Endothelial cell of coronary artery (primary cell): ENCODE data around the gene RAB11FIP3. TPM values are rescaled to one million over a fixed set of nuclear protein-coding genes. Genes with fewer than 3 reads are reported as not detected.

Source experiments
- total RNA-seq: library from RNA; depleted of rRNA; stranded (reverse); fragments of >200 nt; gene quantifications from 2 replicates; pipeline ENCODE4 v1.2.3, GENCODE V29; 2014

Gene RAB11FIP3
- total RNA-seq, result 24.6 and 32.8 TPM in 2 replicates

GRCh38 chr16:425082-425718, at the start of gene RAB11FIP3:
Gene RAB11FIP3, plus strand, starts transcription at chr16:425649. Its CDS starts 358 bp downstream, at chr16:426007.

DNA sequence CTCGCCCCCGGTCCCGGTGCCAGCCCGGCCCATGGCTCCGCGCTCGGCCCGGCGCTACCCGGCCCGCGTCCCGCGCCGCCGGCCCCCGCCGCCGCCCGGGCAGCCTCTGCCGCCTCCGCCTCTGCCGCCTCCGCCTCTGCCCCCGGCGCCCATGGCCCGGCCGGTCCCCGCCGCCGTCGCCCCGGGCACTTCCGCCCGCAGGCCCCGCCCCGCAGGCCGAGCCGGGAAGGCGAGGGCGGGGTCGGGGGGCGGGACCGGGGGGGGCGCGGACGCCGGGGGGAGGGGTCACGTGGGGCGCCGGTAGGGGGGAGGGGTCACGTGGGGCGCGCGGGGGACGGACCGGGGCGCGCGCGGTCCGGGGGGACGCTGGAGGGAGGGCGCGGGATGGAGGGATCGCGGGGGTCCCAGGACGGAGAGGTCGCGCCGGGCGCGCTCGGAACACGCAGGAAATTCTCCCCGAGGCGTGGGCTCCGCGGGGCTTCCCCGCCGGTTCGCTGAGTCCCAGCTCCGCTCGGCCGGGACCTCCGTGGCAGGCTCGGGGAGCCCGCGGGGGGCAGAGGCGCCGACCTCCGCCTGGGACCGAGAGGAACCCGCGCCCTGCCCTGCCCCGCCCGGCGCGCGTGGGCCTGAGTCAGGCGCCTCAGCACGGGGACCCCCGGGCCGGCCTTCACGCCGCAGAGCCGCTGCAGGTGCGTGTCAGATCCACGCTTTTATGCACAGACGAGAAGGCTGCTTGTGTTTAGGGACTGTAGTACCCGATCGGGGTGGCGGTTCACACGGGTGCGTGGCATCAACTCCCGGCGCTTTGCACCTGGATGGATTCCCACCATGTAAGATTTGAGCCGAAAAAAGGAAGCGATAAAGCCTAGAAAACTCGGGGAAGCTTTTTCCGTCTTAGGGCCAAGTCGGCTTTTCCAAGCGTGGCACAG, 43.4 kb upstream of the RAB11FIP3 start, which contains the start of gene PGAP6:
PGAP6 (minus strand) TSS at position 190 of the 929 bp plus-strand sequence; CDS start at position 33, 157 bp downstream.

DNA sequence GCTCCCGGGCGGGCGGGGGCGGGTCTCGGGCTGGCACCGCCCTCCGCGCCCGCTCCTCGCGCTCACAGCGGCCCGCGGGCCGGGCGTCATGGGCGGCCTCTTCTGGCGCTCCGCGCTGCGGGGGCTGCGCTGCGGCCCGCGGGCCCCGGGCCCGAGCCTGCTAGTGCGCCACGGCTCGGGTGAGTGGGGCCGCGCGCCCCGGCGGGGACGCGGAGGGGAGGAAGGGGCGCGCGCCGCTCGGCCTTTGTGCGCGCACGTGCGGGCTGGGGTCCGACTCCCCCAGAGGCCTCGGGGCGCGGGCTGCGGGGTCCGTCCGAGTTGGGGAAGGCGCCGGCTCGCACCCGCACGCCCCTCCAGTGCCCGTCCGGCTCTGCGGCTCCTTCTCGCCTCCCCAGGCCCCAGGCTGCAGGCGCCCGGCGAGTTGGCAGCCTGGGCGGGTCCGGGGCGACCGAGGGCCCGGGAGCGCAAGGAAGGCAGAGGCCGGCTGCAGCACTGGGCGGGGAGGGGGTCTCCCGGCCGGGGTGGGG, 28.3 kb upstream of the RAB11FIP3 start, which contains the start of gene NME4:
NME4 (plus strand) TSS at position 65 of the 527 bp plus-strand sequence; CDS start at position 89, 24 bp downstream.

DNA sequence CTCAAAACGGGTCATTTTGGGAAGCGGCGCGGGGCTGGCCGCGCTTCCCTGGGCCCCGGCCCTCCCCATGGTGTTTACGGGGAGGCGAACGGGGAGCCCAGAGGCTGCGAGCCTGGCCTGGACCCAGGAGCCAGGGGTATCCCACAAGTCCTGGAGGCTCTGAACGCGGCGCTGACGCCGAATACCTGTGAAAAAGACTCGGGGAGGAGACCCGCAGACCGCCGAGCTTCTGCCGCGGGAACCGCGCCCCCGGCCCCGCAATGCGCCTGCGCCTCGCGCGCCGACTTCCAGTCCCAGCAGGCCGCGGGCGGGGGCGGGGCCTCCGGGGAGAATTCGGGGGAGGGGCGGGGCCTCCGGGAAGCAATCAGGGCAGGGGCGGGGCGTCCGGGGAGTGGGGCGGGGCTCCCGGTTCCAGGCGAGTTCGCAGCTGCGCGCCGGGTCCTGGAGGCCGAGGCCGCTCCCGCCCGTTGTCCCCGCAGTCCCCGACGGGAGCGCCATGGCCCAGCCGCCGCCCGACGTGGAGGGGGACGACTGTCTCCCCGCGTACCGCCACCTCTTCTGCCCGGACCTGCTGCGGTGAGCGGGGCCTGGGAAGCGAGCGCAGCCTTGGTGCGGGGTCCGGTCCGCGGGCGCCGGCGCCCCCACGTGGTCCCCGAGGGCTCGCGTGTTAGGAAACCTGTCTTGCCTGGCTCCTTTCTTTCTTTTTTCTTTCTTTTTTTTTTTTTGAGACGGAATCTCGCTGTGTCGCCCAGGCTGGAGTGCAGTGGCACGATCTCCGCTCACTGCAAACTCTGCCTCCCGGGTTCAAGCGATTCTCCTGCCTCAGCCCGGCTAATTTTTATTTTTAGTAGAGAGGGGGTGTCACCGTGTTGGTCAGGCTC, 23.7 kb upstream of the RAB11FIP3 start, which contains the start of gene DECR2:
DECR2 (plus strand) TSS at position 418 of the 881 bp plus-strand sequence; CDS start at position 497, 79 bp downstream.

DNA sequence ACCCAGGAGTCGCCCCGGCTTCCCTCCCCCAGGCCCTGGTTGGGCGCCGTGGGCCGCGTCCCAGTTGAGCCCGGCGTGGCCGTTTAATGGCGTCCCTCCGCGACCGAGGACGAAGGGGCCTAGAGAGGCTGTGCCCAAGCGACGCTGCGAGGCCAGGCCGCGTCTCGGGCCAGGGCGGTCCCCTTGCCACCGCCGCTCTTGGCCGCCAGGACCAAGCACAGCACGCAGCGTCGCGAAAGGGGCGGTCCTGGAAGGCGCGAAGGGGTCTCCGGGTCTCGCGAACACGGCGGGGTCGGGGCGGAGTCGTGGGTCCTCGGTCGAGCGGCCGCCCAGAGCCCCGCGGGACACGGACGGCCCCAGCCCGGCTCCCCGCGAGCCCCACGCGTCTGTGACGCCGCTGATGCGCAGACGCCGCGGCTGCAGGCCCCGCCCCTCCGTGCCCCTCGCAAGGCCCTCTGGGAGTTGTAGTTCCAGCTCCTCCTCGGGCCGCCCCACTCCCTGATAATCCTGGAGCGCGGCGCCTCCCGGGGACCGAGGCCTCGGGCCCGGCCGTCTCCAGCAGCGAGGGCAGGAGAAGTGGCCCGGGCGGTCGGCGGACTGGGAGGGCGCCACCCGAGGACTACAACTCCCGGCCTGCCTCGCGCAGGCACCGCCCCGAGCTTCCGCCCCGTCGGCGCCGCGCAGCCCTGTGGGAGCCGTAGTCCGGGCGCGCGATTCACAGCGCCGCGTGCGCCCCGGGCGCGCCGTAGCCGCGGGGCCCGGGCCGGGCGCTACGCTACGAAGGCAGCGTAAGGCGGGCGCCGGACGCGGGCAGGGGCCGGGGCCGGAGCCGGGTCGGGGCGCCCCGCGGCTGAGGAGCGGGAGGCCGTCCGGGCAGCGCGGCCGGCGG, 101.8 kb downstream of the RAB11FIP3 start, which contains the start of gene CAPN15:
CAPN15 (plus strand) TSS at position 698 of the 889 bp plus-strand sequence. CDS start 19,127 bp downstream, outside the sequence.

DNA sequence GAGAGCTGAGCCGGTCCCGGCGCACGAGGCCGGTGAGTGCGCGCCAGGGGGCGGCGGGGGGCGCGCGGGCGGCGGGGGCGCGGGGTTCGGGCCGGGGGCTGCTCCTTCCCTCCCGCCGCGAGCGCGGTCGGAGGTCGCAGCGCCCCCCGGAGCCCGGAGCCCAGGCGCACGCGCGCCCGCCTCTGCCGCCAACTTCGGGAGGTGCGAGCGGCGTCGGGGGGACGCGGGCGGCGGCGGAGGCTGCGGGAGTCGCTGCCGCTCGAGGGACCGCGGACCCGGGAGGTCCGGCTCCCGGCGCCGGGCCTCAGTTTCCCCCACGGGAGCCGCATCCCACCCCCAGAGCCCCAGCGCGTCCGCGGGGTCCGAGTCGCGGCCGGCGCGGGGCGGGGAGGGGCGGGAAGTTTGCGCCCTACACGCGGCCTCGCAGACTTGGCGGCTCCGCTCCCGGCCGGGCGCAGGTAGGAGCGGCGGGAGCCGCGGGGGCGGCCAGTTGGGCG, 134.8 kb downstream of the RAB11FIP3 start, which contains the start of gene PRR35:
PRR35 (plus strand) TSS at position 191 of the 497 bp plus-strand sequence. CDS start 2,901 bp downstream, outside the sequence.

GRCh38 chr16:566475-567372, 141.3 kb downstream of the RAB11FIP3 start, which contains the start of gene NHLRC4:
Gene NHLRC4, plus strand, starts transcription at chr16:567005. Its CDS starts 1,043 bp downstream, at chr16:568048.

GRCh38 chr16:569445-570254, 144.2 kb downstream of the RAB11FIP3 start, which contains the start of gene PIGQ:
Gene PIGQ, plus strand, starts transcription at chr16:569968. Its CDS starts 4,107 bp downstream, at chr16:574075.

Other genes starting within 250 kb of the RAB11FIP3 start
- gene HBA1, start 249.0 kb upstream of the RAB11FIP3 start, total RNA-seq, result not detected in 2 replicates
- gene HBQ1, start 245.2 kb upstream of the RAB11FIP3 start, total RNA-seq, result 0.38 and 1.1 TPM in 2 replicates
- gene LUC7L, start 196.2 kb upstream of the RAB11FIP3 start, total RNA-seq, result 37.3 and 42.9 TPM in 2 replicates
- gene FAM234A, start 190.8 kb upstream of the RAB11FIP3 start, total RNA-seq, result 28.8 and 53.4 TPM in 2 replicates
- 1.6 and 1.9 TPM in 2 replicates for gene RGS11, start 149.7 kb upstream of the RAB11FIP3 start, total RNA-seq
- 3.5 and 7.3 TPM in 2 replicates for gene ARHGDIG, start 145.1 kb upstream of the RAB11FIP3 start, total RNA-seq
- gene PDIA2, start 142.5 kb upstream of the RAB11FIP3 start, total RNA-seq, result 0.09 and 0.28 TPM in 2 replicates
- gene AXIN1, start 72.9 kb upstream of the RAB11FIP3 start, total RNA-seq, result 17.5 and 25.8 TPM in 2 replicates
- gene MRPL28, start 55.1 kb upstream of the RAB11FIP3 start, total RNA-seq, result 85.7 and 112 TPM in 2 replicates
- gene PGAP6, start 43.7 kb upstream of the RAB11FIP3 start, total RNA-seq, result 96.7 and 101 TPM in 2 replicates
- 73.7 and 84.4 TPM in 2 replicates for gene NME4, start 28.4 kb upstream of the RAB11FIP3 start, total RNA-seq
- 8.1 and 8.8 TPM in 2 replicates for gene DECR2, start 23.8 kb upstream of the RAB11FIP3 start, total RNA-seq
- gene CAPN15, start 102.1 kb downstream of the RAB11FIP3 start, total RNA-seq, result 26.4 and 38.9 TPM in 2 replicates
- not detected in 2 replicates for gene PRR35, start 134.7 kb downstream of the RAB11FIP3 start, total RNA-seq
- 1.0 and 1.3 TPM in 2 replicates for gene NHLRC4, start 141.4 kb downstream of the RAB11FIP3 start, total RNA-seq
- 24.4 and 28.9 TPM in 2 replicates for gene PIGQ, start 144.3 kb downstream of the RAB11FIP3 start, total RNA-seq
- gene RAB40C, start 164.4 kb downstream of the RAB11FIP3 start, total RNA-seq, result 9.3 and 10.2 TPM in 2 replicates
- 0.09 and 0.19 TPM in 2 replicates for gene WFIKKN1, start 205.3 kb downstream of the RAB11FIP3 start, total RNA-seq
- 69.7 and 76.9 TPM in 2 replicates for gene METTL26, start 210.7 kb downstream of the RAB11FIP3 start, total RNA-seq
- 16.2 and 19.2 TPM in 2 replicates for gene MCRIP2, start 216.2 kb downstream of the RAB11FIP3 start, total RNA-seq
- gene WDR90, start 223.7 kb downstream of the RAB11FIP3 start, total RNA-seq, result 10.2 and 12.1 TPM in 2 replicates
- 29.7 and 37.8 TPM in 2 replicates for gene RHOT2, start 242.5 kb downstream of the RAB11FIP3 start, total RNA-seq